ENCODE data around the gene IL9.
"Not testable (repeated sequence)": the region's sequence is repeated elsewhere in the genome, so short reads cannot be mapped to it uniquely, and the experiment has no call there.

Gene IL9

DNA sequence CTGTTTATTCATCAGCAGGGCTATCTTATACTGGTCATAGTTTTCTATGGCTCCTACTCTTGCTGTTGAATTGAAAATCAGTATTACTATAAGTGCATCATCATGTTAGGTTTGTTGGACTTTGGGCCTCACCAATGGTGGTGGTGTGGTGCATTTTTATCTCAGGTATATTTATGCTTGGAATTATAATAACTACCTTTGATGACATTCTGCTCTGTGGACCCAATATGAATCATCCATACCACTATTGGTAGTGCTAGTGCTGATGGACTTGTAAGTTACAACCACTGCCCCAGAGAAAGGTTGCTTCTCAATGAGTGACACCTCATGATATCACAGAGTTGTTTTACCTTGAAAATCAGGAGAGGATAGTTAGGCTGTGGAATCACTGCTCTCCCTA is 28.0 kb downstream of the IL9 start:
- no peak for DNase-seq (ENCODE audit: low read depth)

GRCh38 chr5:135866016-135866415 is 29.6 kb downstream of the IL9 start:
- no peak for DNase-seq (ENCODE audit: low read depth)

GRCh38 chr5:135864503-135865435 is 30.9 kb downstream of the IL9 start:
- no peak for DNase-seq (ENCODE audit: low read depth)

- no peak for DNase-seq (ENCODE audit: low read depth)
Measured at GRCh38 chr5:135862744-135863143, 32.9 kb downstream of the IL9 start.

DNA sequence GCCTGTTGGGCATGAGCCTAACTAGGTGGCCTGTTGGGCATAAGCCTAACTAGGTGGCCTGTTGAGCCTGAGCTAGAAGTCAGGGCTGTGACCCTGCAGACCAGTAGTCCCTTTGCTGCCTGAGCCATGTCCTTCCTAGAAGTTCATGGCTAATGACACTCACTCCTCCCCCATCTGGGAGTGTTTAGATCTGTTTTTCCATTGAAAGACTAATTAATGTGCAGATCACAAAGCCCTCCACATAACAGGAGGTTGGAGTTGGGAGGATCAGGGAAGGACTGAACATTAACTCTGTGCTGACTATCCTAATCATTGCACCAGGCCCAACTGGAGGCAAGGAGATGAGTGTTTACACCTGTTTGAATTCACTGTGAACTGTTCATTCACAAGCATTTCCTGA is 33.6 kb downstream of the IL9 start:
- no peak for DNase-seq (ENCODE audit: low read depth)

GRCh38 chr5:135861641-135862040 is 34.0 kb downstream of the IL9 start:
- DNase-seq (ENCODE audit: low read depth): no peak

- DNase-seq (ENCODE audit: low read depth): no peak
Measured at GRCh38 chr5:135859641-135860040, 36.0 kb downstream of the IL9 start.

GRCh38 chr5:135859186-135859585 is 36.5 kb downstream of the IL9 start:
- not testable (repeated sequence) for DNase-seq (ENCODE audit: low read depth)

GRCh38 chr5:135857630-135858311 is 37.9 kb downstream of the IL9 start:
- DNase-seq (ENCODE audit: low read depth): no peak

GRCh38 chr5:135851915-135852845 is 43.5 kb downstream of the IL9 start:
- no peak for DNase-seq (ENCODE audit: low read depth)

GRCh38 chr5:135851186-135851914 is 44.3 kb downstream of the IL9 start:
- no peak for DNase-seq (ENCODE audit: low read depth)

GRCh38 chr5:135850671-135851070 is 45.0 kb downstream of the IL9 start:
- DNase-seq (ENCODE audit: low read depth): no peak

- DNase-seq (ENCODE audit: low read depth): no peak
Measured at GRCh38 chr5:135850231-135850630, 45.4 kb downstream of the IL9 start.

GRCh38 chr5:135847976-135848375 is 47.7 kb downstream of the IL9 start:
- no peak for DNase-seq (ENCODE audit: low read depth)

DNA sequence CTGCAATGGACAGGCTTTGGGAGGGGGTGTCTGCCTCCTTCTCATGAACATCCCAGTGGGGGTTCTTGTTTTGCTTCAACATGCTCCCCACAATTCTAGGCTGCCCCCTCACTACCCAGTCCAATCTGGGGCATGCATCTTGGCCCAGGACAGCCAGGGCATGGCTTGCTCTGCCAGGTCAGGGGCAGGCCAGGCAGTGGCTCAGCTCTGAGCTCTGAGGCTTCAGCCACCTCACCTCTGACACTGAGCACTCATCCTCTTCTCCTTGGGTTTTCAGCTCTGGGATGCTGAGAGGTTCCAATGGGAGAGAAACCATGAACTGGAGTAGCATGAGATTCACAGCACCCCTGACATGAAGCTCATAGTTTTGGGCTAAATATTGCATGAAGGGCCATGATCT is 49.3 kb downstream of the IL9 start:
- no peak for DNase-seq (ENCODE audit: low read depth)

- no peak for DNase-seq (ENCODE audit: low read depth)
Measured at GRCh38 chr5:135843571-135844337, 51.9 kb downstream of the IL9 start.

DNA sequence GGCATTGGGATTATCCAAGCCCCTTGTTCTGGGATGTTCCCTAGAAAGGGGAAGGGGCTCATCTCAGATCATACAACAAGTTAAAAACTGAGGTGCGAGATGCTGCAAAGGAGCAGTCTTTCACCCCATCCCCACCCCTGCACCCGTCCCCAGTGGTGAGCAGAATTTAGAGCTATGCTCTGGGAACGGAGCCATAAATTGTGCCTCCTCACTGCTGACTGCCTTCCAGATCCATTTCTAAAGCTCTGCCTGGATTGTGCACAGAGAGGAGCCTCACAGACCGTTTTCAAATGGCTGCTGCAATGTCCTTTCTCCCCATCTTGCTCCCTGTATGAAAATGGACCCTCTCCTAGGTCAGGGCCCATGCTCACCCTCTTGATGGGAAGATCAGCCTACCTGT is 52.9 kb downstream of the IL9 start:
- no peak for DNase-seq (ENCODE audit: low read depth)
